GM19463 (cell line): ENCODE data around the gene SRGAP3.
A peak's percentile ranks its signal among the peaks of the same experiment; 100 is the strongest.

Source experiments
- ATAC-seq: cut with Tn5 transposase; IDR thresholded peaks from one replicate; pipeline ENCODE4 v1.9.1; 2021; ENCODE audit warnings: mild to moderate bottlenecking, moderate library complexity; ENCODE audit not compliant: unreplicated experiment

SRGAP3 gene

GRCh38 chr3:9229325-9229724 lies 20.1 kb downstream of the SRGAP3 start:
- no peak for ATAC-seq

- ATAC-seq, result no peak
Measured at GRCh38 chr3:9226326-9226725, 23.1 kb downstream of the SRGAP3 start.

- no peak for ATAC-seq
Measured at GRCh38 chr3:9225268-9225667, 24.2 kb downstream of the SRGAP3 start.

GRCh38 chr3:9224490-9224889 lies 25.0 kb downstream of the SRGAP3 start:
- ATAC-seq, result peak; percentile 96

DNA sequence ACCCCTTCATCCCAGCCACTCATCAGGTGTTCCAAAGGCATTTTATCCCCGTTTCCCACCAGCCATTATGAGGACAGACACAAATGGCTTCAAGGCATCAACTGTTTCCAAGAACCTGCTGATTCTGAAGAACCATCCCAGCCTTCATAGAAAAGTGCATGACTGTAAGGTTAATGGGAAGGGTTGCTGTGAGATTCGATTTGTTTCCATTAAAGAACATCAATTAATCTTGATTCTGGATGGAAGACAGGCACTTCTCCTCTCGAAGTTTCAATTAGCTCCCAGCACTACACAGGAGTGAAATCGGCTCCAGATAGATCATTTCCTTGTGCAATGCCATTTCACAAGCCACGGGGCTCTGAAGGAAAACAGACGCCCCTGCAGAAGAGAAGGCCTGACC lies 25.8 kb downstream of the SRGAP3 start:
- no peak for ATAC-seq

- no peak for ATAC-seq
Measured at GRCh38 chr3:9222956-9223639, 26.3 kb downstream of the SRGAP3 start.

- no peak for ATAC-seq
Measured at GRCh38 chr3:9222049-9222448, 27.4 kb downstream of the SRGAP3 start.

DNA sequence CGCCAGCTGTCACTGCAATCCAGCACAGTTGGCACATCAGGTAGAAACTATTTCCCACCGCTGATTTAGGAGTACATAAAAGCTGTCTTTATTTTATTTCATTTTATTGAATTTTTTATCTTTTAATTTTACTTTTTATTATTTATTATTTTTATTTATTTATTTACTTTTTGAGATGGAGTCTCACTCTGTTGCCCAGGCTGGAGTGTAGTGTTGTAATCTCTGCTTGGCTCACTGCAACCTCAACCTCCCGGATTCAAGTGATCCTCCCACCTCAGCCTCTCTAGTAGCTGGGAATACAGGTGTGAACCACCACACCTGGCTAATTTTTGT lies 31.0 kb downstream of the SRGAP3 start:
- no peak for ATAC-seq

DNA sequence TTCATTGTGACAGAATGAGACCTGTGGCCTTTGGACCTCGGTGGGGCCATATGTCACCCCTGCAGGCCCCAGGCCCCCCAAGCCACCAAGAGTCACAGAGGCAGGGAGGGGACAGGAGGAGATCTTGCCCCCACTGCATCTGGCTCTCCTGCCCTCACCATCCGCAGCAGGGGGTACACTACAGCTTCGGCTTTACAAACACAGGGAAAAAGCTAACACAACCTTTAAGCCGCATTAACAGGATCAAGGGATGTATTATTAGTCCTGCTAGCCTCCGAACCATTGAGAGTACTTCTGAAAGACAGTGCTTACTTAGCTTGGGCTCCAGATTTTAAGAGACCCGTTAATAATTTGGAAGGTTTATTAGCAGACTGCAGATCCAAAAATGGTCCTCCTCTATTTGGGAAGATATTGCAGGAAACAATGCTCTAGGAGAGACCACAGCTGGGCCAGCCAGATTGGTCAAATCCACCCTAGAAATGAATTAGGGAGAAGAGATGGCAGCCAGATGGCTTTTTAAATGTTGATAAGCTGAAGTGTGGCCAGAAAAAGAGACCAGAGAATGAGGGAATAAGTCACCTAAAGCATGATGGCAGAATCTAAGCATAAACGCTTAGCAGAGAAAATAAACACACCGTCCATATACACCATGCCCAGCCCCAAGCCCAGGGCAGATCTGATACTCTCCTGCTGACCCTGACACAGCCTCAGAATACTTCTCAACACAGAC lies 31.5 kb downstream of the SRGAP3 start:
- no peak for ATAC-seq

- no peak for ATAC-seq
Measured at GRCh38 chr3:9216736-9217135, 32.7 kb downstream of the SRGAP3 start.

- no peak for ATAC-seq
Measured at GRCh38 chr3:9214599-9214998, 34.8 kb downstream of the SRGAP3 start.

GRCh38 chr3:9214185-9214584 lies 35.3 kb downstream of the SRGAP3 start:
- no peak for ATAC-seq

- ATAC-seq, result no peak
Measured at GRCh38 chr3:9213019-9213634, 36.3 kb downstream of the SRGAP3 start.

DNA sequence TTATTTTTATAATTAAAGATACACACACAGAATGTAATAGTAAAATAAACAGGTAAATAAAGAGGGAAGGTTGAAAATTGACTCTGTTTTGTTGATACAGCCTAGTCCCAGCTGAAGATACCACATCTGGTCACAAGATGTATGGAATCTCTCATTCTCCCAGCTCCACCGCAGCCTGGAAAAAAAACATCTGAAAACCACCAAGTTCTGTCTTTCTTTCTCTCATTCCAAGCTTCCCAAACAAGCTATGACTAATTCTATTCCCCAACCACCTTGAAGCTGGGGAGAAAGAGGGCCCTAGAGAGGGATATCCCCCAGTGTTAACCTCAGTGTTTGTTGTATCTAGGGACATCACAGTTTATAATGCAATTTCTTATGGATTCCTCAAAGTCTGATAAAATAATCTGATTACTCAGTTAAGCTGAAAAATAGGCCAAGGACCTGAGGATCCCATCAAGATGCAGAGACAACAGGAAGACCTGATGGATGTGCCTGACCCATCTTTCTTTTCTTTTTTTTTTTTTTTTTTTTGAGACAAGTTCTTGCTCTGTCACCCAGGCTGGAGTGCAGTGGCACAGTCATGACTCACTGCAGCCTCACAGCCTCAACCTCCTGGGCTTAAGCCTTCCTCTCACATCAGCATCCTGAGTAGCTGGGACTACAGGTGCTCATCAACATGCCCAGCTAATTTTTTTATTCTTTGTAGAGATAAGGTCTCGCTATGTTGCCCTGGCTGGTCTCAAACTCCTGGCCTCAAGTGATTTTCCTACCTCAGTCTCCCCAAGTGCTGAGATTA lies 38.1 kb downstream of the SRGAP3 start:
- no peak for ATAC-seq

DNA sequence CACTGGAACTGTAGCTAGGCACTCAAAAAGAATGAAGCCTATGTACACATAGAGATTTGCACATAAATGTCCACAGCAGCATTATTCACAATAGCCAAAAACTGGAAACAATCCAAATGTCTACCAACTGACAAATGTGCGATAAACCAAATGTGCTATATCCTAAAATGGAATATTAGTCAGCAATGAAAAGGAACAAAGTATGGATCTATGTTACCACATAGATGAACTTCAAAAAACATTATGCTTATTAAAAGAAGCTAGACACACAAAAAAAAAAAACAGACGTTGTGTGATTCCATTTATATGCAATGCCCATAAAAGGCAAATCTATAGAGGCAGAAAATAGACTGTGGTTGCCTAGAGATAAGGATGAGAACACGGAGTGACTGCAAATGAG lies 39.7 kb downstream of the SRGAP3 start:
- ATAC-seq, result no peak

- ATAC-seq, result no peak
Measured at GRCh38 chr3:9208605-9209152, 40.8 kb downstream of the SRGAP3 start.

- no peak for ATAC-seq
Measured at GRCh38 chr3:9207116-9207763, 42.2 kb downstream of the SRGAP3 start.

DNA sequence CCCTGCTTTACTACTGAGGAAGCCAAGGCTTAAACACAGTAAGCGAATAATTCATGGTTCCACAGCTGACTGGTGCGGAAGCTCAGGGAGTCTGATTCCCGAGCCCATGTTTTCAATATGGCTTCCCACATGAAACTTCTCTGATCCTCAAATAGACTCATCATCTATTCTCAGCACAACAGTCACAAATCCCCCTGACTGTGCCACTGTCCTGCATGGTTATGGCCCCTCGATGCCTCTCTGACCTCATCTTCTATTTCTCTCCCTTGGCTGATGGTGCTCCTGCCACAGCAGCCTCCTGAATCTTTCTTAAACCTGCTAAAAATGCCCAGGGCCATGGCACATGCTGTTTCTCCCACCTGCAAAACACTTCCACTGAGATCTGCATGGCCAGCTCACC lies 43.2 kb downstream of the SRGAP3 start:
- no peak for ATAC-seq

DNA sequence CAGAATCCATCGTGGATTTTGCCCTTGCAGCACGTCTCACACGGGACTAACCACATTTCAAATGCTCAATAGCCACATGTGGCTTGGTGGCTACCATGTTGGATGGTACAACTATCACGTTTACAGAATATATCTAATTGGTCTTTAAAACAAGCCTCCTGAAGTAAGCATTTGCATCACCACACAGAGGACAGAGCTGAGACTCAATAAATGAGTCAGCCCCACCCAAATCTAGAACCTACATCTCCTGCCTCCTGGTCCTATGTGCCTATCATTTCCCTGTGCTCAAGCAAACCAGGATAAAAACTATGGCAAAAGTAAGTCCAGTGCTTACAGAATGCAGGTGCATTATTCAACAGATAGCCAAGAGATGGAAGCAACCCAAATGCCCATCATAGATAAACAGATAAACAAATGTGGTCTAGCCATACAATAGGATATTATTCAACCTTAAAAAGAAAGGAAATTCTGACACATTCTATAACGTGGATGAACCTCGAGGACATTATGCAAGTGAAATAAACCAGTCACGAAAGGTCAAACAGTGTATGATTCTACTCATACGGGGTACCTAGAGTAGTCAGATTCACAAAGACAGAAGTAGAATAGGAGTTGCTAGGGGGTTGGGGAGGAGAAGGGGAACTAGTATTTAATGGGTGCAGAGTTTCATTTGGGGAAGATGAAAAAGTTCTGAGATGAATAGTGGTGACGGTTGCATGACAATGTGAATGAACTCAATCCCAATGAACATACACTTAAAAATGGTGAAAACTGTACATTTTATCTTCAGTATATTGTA lies 43.9 kb downstream of the SRGAP3 start:
- ATAC-seq, result no peak
